A673 (cell line): ENCODE measurements around the gene TAS2R19. TPM values are rescaled to one million over a fixed set of nuclear protein-coding genes. Genes with fewer than 3 reads are reported as not detected.

ENCODE experiments used
- Bru-seq: library from RNA; stranded (reverse); fragments of 400-500 nt; gene quantifications from one replicate; lab custom pipeline; 2021; lab: Mats Ljungman, UMichigan
- BruChase-seq, 2 experiments: library from RNA; stranded (reverse); fragments of 400-500 nt; gene quantifications; one replicate each; lab custom pipeline; 2021; lab: Mats Ljungman, UMichigan
- BruUV-seq: library from RNA; stranded (reverse); fragments of 400-500 nt; replicated peaks from 2 replicates; lab custom pipeline; 2021; lab: Mats Ljungman, UMichigan
- CTCF ChIA-PET: fragments of 300-600 bp; sonication (Branson Sonifier 250); formaldehyde crosslinking; loops from one replicate; lab custom pipeline; 2022; ENCODE audit warnings: antibody characterized with exemption; lab: Charles Lee
- POLR2A ChIA-PET: fragments of 300-600 bp; sonication (Branson Sonifier 250); formaldehyde crosslinking; loops from one replicate; lab custom pipeline; 2022; ENCODE audit warnings: antibody characterized with exemption; ENCODE audit not compliant: low non-redundant PET; lab: Charles Lee
- DNase-seq: peaks from one replicate; pipeline ENCODE4 v3.0.0-alpha.2; 2015; ENCODE audit warnings: low spot score
- H3K27ac ChIP-seq: fragments of 200-600 bp; sonication (generic); 2 replicates; pipeline ENCODE4 v1.5.1; 2016; ENCODE audit warnings: mixed run types, low read depth, mild to moderate bottlenecking, mixed read lengths, antibody characterized with exemption, low read length; ENCODE audit not compliant: poor library complexity, severe bottlenecking
- H3K27me3 ChIP-seq: fragments of 200-600 bp; sonication (generic); replicated peaks from 2 replicates; pipeline ENCODE4 v1.6.1; 2017; ENCODE audit warnings: mixed run types, low read depth, mild to moderate bottlenecking, mixed read lengths, antibody characterized with exemption, low read length; ENCODE audit not compliant: insufficient read depth, poor library complexity
- H3K36me3 ChIP-seq: fragments of 200-600 bp; sonication (generic); 2 replicates; pipeline ENCODE4 v1.6.1; 2016; ENCODE audit warnings: mixed run types, mild to moderate bottlenecking, mixed read lengths, antibody characterized with exemption, low read length; ENCODE audit not compliant: insufficient read depth, poor library complexity, severe bottlenecking
- H3K4me1 ChIP-seq: fragments of 200-600 bp; sonication (generic); 2 replicates; pipeline ENCODE4 v1.6.1; 2017; ENCODE audit warnings: mixed run types, mild to moderate bottlenecking, mixed read lengths, antibody characterized with exemption, low read length; ENCODE audit not compliant: insufficient read depth, poor library complexity, severe bottlenecking
- H3K4me3 ChIP-seq: fragments of 200-600 bp; sonication (generic); 2 replicates; pipeline ENCODE4 v1.5.1; 2016; ENCODE audit warnings: low read depth, mixed run types, mild to moderate bottlenecking, mixed read lengths, low read length; ENCODE audit not compliant: poor library complexity, severe bottlenecking
- H3K9me3 ChIP-seq: fragments of 200-600 bp; sonication (generic); 2 replicates; pipeline ENCODE4 v1.6.1; 2016; ENCODE audit warnings: mixed run types, low read depth, mild to moderate bottlenecking, mixed read lengths, antibody characterized with exemption, low read length; ENCODE audit not compliant: poor library complexity, severe bottlenecking
- CTCF ChIP-seq: fragments of 300-800, 200-600 bp; sonication (generic); conservative IDR thresholded peaks from 2 replicates; pipeline ENCODE4 v1.5.1; 2017; ENCODE audit warnings: low read depth, mild to moderate bottlenecking, antibody characterized with exemption, low read length, moderate library complexity, mixed read lengths
- EZH2 ChIP-seq: fragments of 200-600 bp; sonication (generic); IDR thresholded peaks from 2 replicates; pipeline ENCODE4 v1.6.1; 2017; ENCODE audit warnings: borderline replicate concordance, low read depth, mild to moderate bottlenecking, mixed read lengths, antibody characterized with exemption, low read length; ENCODE audit not compliant: poor library complexity, severe bottlenecking
- intact Hi-C: fragments of 100-400 bp; cut with micrococcal nuclease; formaldehyde crosslinking; loops from one replicate; pipeline ENCODE4 v1.10.0; 2022; ENCODE audit not compliant: unreplicated experiment
- long read RNA-seq: library from polyadenylated mRNA; stranded (forward); transcript quantifications from one replicate; pipeline ENCODE4 v2.0.0, GENCODE V29; 2022
- total RNA-seq: library from RNA; stranded (reverse); gene quantifications from 2 replicates; pipeline ENCODE4 v1.2.3, GENCODE V29; 2021

The TAS2R19 gene
- total RNA-seq = 4.8 and 5.2 TPM in 2 replicates
- Bru-seq, nascent RNA = percentile 96 among the genes with signal in this experiment
- BruChase-seq, experiment 1, labeled RNA remaining after a 2-hour chase = percentile 97 among the genes with signal in this experiment
- BruChase-seq, experiment 2, labeled RNA remaining after a 6-hour chase = percentile 90 among the genes with signal in this experiment
- long read RNA-seq = 0 reads

GRCh38 chr12:11022520-11022919 is at the start of gene TAS2R19:
Gene TAS2R19, minus strand, starts transcription at chr12:11022620. Its CDS starts 49 bp downstream, at chr12:11022571.
- ChIA-PET CTCF (no interaction called here), POLR2A (no interaction called here)
- TF ChIP-seq EZH2 (no peak), CTCF (no peak)
- no TSS peak for BruUV-seq
- Histone ChIP-seq H3K9me3 (no peaks in the 10 kb centered on the region), H3K36me3 (no peaks in the 10 kb centered on the region), H3K4me3 (no peak within 1 kb of the TSS), H3K4me1 (no peaks in the 10 kb centered on the region), H3K27ac (no peak within 1 kb of the TSS), H3K27me3 (no peaks in the 10 kb centered on the region)
- intact Hi-C loops = no loop called here
- no peak for DNase-seq

- Histone ChIP-seq H3K36me3 (no peaks in the 10 kb centered on the region), H3K27me3 (no peaks in the 10 kb centered on the region), H3K4me3 (no peak overlapping the region), H3K4me1 (no peaks in the 10 kb centered on the region), H3K9me3 (no peaks in the 10 kb centered on the region), H3K27ac (no peak overlapping the region)
- ChIA-PET CTCF (no interaction called here), POLR2A (interaction anchor here (0.6 kb wide), 1 partner anchor 30 kb away, joined by 5 read pairs; no protein-coding TSS in a partner anchor)
- no peak for DNase-seq
- intact Hi-C loops = no loop called here
- BruUV-seq = no TSS peak
- TF ChIP-seq EZH2 = no peak
- TF ChIP-seq CTCF = no peak
Measured at GRCh38 chr12:11071414-11071813, 49.0 kb upstream of the TAS2R19 start.

GRCh38 chr12:11070999-11071398 is 48.6 kb upstream of the TAS2R19 start:
- Histone ChIP-seq H3K27ac (no peak overlapping the region), H3K4me3 (no peak overlapping the region), H3K36me3 (no peaks in the 10 kb centered on the region), H3K4me1 (no peaks in the 10 kb centered on the region), H3K9me3 (no peaks in the 10 kb centered on the region), H3K27me3 (no peaks in the 10 kb centered on the region)
- TF ChIP-seq EZH2 = no peak
- TF ChIP-seq CTCF = no peak
- ChIA-PET CTCF (no interaction called here), POLR2A (no interaction called here)
- intact Hi-C loops = no loop called here
- no TSS peak for BruUV-seq
- no peak for DNase-seq
